Measurements from ENCODE around the gene ORC3.

ORC3 gene

GRCh38 chr6:87575423-87575822, 14.5 kb upstream of the ORC3 start:
- TF ChIP-seq SIN3A (IDR thresholded peaks at IDR 0.05; ENCODE audit: borderline replicate concordance, insufficient read depth, low read length) (no peak), FOXP2 (optimal IDR thresholded peaks at IDR 0.05; ENCODE audit: borderline replicate concordance, extremely low read depth, extremely low read length, insufficient read depth) (no peak), POLR2AphosphoS5 (IDR thresholded peaks at IDR 0.05; ENCODE audit: low read depth, low read length) (no peak), TAF1 (IDR thresholded peaks at IDR 0.05; ENCODE audit: borderline replicate concordance, insufficient read depth, low read length) (no peak), REST (IDR thresholded peaks at IDR 0.05; ENCODE audit: insufficient read depth in 1 of 2, low read depth in 2 of 2, low read length in 2 of 2) (no peak)

- no peak for TF ChIP-seq REST (IDR thresholded peaks at IDR 0.05; ENCODE audit: insufficient read depth in 1 of 2, low read depth in 2 of 2, low read length in 2 of 2)
- TF ChIP-seq SIN3A (IDR thresholded peaks at IDR 0.05; ENCODE audit: borderline replicate concordance, insufficient read depth, low read length) = no peak
- no peak for TF ChIP-seq FOXP2 (optimal IDR thresholded peaks at IDR 0.05; ENCODE audit: borderline replicate concordance, extremely low read depth, extremely low read length, insufficient read depth)
- no peak for TF ChIP-seq TAF1 (IDR thresholded peaks at IDR 0.05; ENCODE audit: borderline replicate concordance, insufficient read depth, low read length)
- TF ChIP-seq POLR2AphosphoS5 (IDR thresholded peaks at IDR 0.05; ENCODE audit: low read depth, low read length) = no peak
Measured at GRCh38 chr6:87583822-87584221, 6.1 kb upstream of the ORC3 start.

GRCh38 chr6:87586371-87587077, 3.4 kb upstream of the ORC3 start:
- no peak for TF ChIP-seq SIN3A (IDR thresholded peaks at IDR 0.05; ENCODE audit: borderline replicate concordance, insufficient read depth, low read length)
- TF ChIP-seq TAF1 (IDR thresholded peaks at IDR 0.05; ENCODE audit: borderline replicate concordance, insufficient read depth, low read length) = no peak
- TF ChIP-seq POLR2AphosphoS5 (IDR thresholded peaks at IDR 0.05; ENCODE audit: low read depth, low read length) = no peak
- TF ChIP-seq REST (IDR thresholded peaks at IDR 0.05; ENCODE audit: insufficient read depth in 1 of 2, low read depth in 2 of 2, low read length in 2 of 2) = no peak
- no peak for TF ChIP-seq FOXP2 (optimal IDR thresholded peaks at IDR 0.05; ENCODE audit: borderline replicate concordance, extremely low read depth, extremely low read length, insufficient read depth)

- no peak for TF ChIP-seq POLR2AphosphoS5 (IDR thresholded peaks at IDR 0.05; ENCODE audit: low read depth, low read length)
- no peak for TF ChIP-seq TAF1 (IDR thresholded peaks at IDR 0.05; ENCODE audit: borderline replicate concordance, insufficient read depth, low read length)
- no peak for TF ChIP-seq FOXP2 (optimal IDR thresholded peaks at IDR 0.05; ENCODE audit: borderline replicate concordance, extremely low read depth, extremely low read length, insufficient read depth)
- TF ChIP-seq REST (IDR thresholded peaks at IDR 0.05; ENCODE audit: insufficient read depth in 1 of 2, low read depth in 2 of 2, low read length in 2 of 2) = no peak
- no peak for TF ChIP-seq SIN3A (IDR thresholded peaks at IDR 0.05; ENCODE audit: borderline replicate concordance, insufficient read depth, low read length)
Measured at GRCh38 chr6:87588756-87589407, 1.1 kb upstream of the ORC3 start.
